ENCODE data around the gene PIK3R1.

The PIK3R1 gene

GRCh38 chr5:68303038-68303738, 87.6 kb downstream of the PIK3R1 start:
- Histone ChIP-seq H3K9me3 (ENCODE audit: insufficient read depth, low read length) (no peaks in the 10 kb centered on the region), H3K4me2 (ENCODE audit: low read length) (no peak overlapping the region), H2AFZ (ENCODE audit: low read depth, low read length) (no peak overlapping the region), H3K79me2 (ENCODE audit: low read length) (no peaks in the 10 kb centered on the region), H3K27ac (ENCODE audit: low read length) (no peak overlapping the region), H3K9ac (ENCODE audit: low read length) (no peak overlapping the region), H4K20me1 (ENCODE audit: insufficient read depth, low read length) (no peaks in the 10 kb centered on the region), H3K27me3 (ENCODE audit: low read depth, low read length) (no peaks in the 10 kb centered on the region), H3K4me3 (ENCODE audit: low read length) (no peak overlapping the region), H3K36me3 (replicated peaks; ENCODE audit: low read depth, low read length) (no peaks in the 10 kb centered on the region), H3K4me1 (ENCODE audit: low read length) (no peaks in the 10 kb centered on the region)
- TF ChIP-seq EZH2phosphoT487 (IDR thresholded peaks at IDR 0.05; ENCODE audit: low read depth): no peak
- TF ChIP-seq, protein P1, sequence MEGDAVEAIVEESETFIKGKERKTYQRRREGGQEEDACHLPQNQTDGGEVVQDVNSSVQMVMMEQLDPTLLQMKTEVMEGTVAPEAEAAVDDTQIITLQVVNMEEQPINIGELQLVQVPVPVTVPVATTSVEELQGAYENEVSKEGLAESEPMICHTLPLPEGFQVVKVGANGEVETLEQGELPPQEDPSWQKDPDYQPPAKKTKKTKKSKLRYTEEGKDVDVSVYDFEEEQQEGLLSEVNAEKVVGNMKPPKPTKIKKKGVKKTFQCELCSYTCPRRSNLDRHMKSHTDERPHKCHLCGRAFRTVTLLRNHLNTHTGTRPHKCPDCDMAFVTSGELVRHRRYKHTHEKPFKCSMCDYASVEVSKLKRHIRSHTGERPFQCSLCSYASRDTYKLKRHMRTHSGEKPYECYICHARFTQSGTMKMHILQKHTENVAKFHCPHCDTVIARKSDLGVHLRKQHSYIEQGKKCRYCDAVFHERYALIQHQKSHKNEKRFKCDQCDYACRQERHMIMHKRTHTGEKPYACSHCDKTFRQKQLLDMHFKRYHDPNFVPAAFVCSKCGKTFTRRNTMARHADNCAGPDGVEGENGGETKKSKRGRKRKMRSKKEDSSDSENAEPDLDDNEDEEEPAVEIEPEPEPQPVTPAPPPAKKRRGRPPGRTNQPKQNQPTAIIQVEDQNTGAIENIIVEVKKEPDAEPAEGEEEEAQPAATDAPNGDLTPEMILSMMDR (IDR thresholded peaks at IDR 0.05; ENCODE audit: low read depth, low read length): no peak

DNA sequence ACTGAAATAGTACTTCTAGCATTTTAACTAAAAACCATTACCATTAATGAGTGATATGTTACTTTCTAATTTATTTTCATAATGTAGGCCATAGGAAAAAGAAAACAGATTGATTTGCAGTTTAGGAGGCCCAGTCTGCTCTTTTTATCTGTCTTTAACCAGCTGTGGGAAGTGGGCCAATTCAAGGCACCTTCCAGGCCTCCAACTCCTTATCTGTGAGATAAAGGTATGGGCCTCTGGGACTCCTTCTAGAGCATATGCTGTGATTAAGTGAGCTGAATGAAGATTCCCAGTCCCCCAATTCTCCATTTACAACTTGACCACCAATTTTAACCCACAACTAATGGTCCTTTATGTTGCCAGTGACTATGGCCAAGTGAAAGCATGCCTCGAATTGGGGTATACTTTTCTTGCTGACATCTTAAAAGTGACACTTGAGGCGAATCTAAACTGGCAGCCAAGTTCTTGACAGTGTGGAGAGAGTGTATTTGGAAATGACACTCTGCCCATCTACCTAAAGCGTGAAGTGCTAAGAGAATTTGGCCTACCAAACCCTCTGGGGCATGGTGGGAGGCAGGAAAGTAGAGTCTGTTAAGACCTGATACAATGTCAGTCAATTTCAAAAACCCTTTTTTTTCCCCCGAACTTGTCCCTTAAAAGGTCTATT, 88.3 kb downstream of the PIK3R1 start:
- H3K27me3 ChIP-seq (ENCODE audit: low read depth, low read length): no peaks in the 10 kb centered on the region
- H4K20me1 ChIP-seq (ENCODE audit: insufficient read depth, low read length): no peaks in the 10 kb centered on the region
- H3K4me3 ChIP-seq (ENCODE audit: low read length): no peak overlapping the region
- no peak overlapping the region for H3K27ac ChIP-seq (ENCODE audit: low read length)
- no peaks in the 10 kb centered on the region for H3K9me3 ChIP-seq (ENCODE audit: insufficient read depth, low read length)
- H3K79me2 ChIP-seq (ENCODE audit: low read length): no peaks in the 10 kb centered on the region
- no peaks in the 10 kb centered on the region for H3K4me1 ChIP-seq (ENCODE audit: low read length)
- TF ChIP-seq, protein P1 (IDR thresholded peaks at IDR 0.05; ENCODE audit: low read depth, low read length): no peak
- no peak for TF ChIP-seq EZH2phosphoT487 (IDR thresholded peaks at IDR 0.05; ENCODE audit: low read depth)
- H3K9ac ChIP-seq (ENCODE audit: low read length): no peak overlapping the region
- H3K36me3 ChIP-seq (replicated peaks; ENCODE audit: low read depth, low read length): no peaks in the 10 kb centered on the region
- H2AFZ ChIP-seq (ENCODE audit: low read depth, low read length): no peak overlapping the region
- no peak overlapping the region for H3K4me2 ChIP-seq (ENCODE audit: low read length)

GRCh38 chr5:68304421-68305052, 89.0 kb downstream of the PIK3R1 start:
- no peaks in the 10 kb centered on the region for H3K27me3 ChIP-seq (ENCODE audit: low read depth, low read length)
- H3K4me2 ChIP-seq (ENCODE audit: low read length): no peak overlapping the region
- H3K4me3 ChIP-seq (ENCODE audit: low read length): no peak overlapping the region
- H3K27ac ChIP-seq (ENCODE audit: low read length): no peak overlapping the region
- H2AFZ ChIP-seq (ENCODE audit: low read depth, low read length): no peak overlapping the region
- no peaks in the 10 kb centered on the region for H3K9me3 ChIP-seq (ENCODE audit: insufficient read depth, low read length)
- no peaks in the 10 kb centered on the region for H4K20me1 ChIP-seq (ENCODE audit: insufficient read depth, low read length)
- no peak overlapping the region for H3K9ac ChIP-seq (ENCODE audit: low read length)
- no peaks in the 10 kb centered on the region for H3K4me1 ChIP-seq (ENCODE audit: low read length)
- no peaks in the 10 kb centered on the region for H3K79me2 ChIP-seq (ENCODE audit: low read length)
- TF ChIP-seq EZH2phosphoT487 (IDR thresholded peaks at IDR 0.05; ENCODE audit: low read depth): no peak
- TF ChIP-seq, protein P1 (IDR thresholded peaks at IDR 0.05; ENCODE audit: low read depth, low read length): no peak
- H3K36me3 ChIP-seq (replicated peaks; ENCODE audit: low read depth, low read length): no peaks in the 10 kb centered on the region

DNA sequence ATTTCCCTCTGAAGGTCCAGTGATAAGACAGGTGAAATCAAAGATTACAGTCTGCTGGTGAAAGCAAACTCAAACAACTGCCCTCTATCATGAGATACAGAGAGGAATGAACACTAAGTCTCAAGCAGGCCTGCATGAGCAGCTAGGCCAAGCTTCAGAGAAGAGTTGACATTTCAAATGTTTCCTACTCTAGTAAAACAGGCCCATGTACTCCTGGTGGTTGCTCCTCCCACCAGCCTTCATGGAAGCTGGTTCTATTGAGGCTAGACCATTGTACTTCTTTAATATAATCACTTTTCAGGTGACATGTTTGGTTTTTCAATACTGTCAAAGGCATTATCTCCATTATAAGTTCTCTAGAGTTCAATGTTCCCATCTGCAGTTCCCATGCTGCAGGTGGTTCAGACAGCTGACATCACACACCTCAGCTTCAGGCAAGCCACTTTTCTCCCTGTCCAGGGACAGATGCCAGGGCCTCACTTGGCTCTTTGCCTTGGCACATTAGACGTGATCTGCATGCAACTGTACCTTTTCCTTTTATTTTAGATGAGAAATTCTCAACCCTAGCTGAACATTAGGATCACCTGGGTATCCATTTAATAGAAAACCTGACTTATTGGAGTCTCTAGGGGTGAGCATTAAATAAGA, 89.8 kb downstream of the PIK3R1 start:
- Histone ChIP-seq H3K9me3 (ENCODE audit: insufficient read depth, low read length) (no peaks in the 10 kb centered on the region), H4K20me1 (ENCODE audit: insufficient read depth, low read length) (no peaks in the 10 kb centered on the region), H3K4me1 (ENCODE audit: low read length) (no peaks in the 10 kb centered on the region), H3K4me3 (ENCODE audit: low read length) (no peak overlapping the region), H2AFZ (ENCODE audit: low read depth, low read length) (no peak overlapping the region), H3K27me3 (ENCODE audit: low read depth, low read length) (no peaks in the 10 kb centered on the region), H3K4me2 (ENCODE audit: low read length) (no peak overlapping the region), H3K36me3 (replicated peaks; ENCODE audit: low read depth, low read length) (no peaks in the 10 kb centered on the region), H3K9ac (ENCODE audit: low read length) (no peak overlapping the region), H3K27ac (ENCODE audit: low read length) (no peak overlapping the region), H3K79me2 (ENCODE audit: low read length) (no peaks in the 10 kb centered on the region)
- no peak for TF ChIP-seq EZH2phosphoT487 (IDR thresholded peaks at IDR 0.05; ENCODE audit: low read depth)
- TF ChIP-seq, protein P1 (IDR thresholded peaks at IDR 0.05; ENCODE audit: low read depth, low read length): no peak
